Stimulated activated CD8-positive, alpha-beta memory T cell treated with anti-CD3 and anti-CD28 coated beads, Interleukin-12 subunit alpha, Interleukin-12 subunit beta, amount 100 ng/mL, for 1 hour (primary cell): Measurements from ENCODE around the gene PGAP6.
"Not testable (repeated sequence)": the region's sequence is repeated elsewhere in the genome, so short reads cannot be mapped to it uniquely, and the experiment has no call there.

Experiments used
- DNase-seq: peaks from one replicate; pipeline ENCODE4 v3.0.0-alpha.2; 2020; ENCODE audit warnings: low read depth

The PGAP6 gene

DNA sequence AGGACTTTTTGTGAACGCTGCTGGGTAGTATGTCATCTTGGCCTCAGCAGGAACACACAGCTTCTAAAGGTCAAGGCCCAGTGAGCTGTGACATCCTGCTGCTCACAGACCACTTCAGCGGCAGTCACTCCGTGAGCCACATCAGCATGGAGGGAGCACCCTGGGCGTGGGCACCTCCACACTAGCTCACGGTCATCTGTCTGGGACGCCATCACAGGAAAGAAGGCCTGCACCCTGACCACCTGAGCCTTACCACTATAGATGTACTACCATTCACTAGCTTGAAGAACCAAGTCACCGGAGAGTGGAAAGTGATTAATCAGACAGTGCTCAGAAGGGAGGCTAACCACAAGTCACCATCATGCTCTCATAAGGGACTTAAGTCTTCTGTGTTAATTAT lies 32.6 kb downstream of the PGAP6 start:
- DNase-seq: no peak

GRCh38 chr16:348495-348894 lies 33.3 kb downstream of the PGAP6 start:
- not testable (repeated sequence) for DNase-seq

DNA sequence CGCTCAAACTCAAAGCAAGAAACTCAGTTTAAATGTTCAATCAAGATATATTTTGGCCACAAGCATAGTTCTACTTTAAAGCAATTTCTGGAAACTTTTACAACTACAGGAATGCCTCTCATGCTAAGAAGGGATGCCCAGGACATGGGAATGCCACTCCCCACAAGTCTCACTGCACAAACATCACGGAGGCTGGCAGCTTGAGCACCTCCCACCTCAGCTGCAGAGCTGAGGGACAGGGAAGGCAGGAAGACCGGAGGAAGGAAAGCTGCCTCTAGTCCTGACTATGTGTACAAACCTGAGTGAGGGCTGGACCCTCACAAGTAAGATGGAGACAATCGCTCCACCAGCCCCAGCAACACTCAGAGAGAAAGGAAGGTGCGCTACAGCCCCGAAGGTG lies 34.6 kb downstream of the PGAP6 start:
- no peak for DNase-seq

GRCh38 chr16:346587-346986 lies 35.2 kb downstream of the PGAP6 start:
- DNase-seq: no peak

- DNase-seq: no peak
Measured at GRCh38 chr16:345772-346171, 36.0 kb downstream of the PGAP6 start.

- DNase-seq: no peak
Measured at GRCh38 chr16:342455-343213, 39.1 kb downstream of the PGAP6 start.

- not testable (repeated sequence) for DNase-seq
Measured at GRCh38 chr16:341974-342336, 39.8 kb downstream of the PGAP6 start.

- not testable (repeated sequence) for DNase-seq
Measured at GRCh38 chr16:341095-341973, 40.4 kb downstream of the PGAP6 start.

DNA sequence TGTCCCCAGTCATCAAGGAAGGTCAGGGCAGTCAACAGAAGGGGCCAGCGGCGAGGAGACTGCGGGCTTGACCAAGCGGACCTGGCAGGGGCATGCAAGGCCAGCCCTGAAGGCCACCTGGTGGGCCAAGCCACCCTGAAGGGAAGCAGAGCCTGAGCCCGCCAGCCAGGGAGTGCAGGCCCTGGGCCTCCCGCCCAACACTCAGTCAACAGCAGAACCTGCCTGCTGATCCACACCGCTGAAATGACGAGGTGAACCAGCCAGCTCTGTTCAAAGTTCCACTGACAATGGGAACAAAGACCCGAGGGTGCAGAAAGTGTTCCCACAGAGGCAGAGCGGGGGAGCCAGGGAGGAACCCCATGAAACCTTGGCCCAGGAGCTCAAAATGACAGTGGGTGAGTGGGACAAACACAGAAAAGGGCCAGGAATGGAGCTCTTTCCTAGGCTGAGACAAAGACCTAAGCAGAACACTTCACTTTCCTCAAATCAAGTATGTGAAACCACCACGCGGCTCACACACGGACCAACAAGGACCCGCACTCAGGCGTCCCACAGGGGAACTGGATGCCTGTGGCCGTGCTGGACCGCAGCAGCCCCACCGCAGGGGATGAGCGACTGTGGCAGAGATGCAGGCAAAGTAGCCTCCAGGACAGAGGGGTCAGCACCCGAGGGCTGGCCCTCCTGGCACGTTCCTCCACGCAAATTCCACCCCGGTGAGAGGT lies 41.2 kb downstream of the PGAP6 start:
- no peak for DNase-seq

- DNase-seq: no peak
Measured at GRCh38 chr16:339680-340079, 42.1 kb downstream of the PGAP6 start.

GRCh38 chr16:337975-338575 lies 43.7 kb downstream of the PGAP6 start:
- no peak for DNase-seq

DNA sequence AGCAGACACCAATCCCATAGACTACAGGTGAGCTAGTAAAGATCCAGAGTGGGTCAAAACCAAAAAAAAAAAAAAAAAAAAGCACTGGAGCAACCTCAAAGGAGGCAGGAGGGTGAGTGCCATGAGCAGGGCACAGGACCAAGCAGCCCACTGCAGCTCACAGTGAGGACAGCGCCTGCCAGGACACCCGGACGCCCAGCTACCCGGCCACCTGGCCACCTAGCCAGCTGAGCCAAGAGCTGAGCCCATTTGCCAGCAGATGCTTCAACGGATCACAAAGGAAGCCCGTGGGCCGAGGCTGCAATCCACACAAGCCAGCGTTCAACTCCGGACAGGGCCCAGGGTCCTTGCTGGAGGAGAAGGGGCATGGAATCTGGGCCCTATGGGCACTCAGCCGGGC lies 44.3 kb downstream of the PGAP6 start:
- no peak for DNase-seq

DNA sequence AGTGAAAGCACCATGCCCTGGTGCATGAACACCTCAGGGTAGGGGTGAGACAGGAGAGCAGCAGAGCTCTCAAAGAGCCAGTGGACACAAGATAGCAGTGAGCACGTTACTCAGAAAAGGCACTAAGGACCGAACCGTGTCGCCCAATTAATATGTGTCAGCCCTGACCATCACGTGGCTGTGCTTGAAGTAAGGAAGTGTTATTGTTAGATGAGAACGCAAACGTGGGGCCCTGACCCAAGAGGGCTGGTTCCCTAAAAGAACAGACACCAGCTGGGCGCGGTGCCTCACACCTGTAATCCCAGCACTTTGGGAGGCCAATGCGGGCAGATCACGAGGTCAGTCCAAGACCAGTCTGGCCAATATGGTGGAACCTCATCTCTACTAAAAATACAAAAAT lies 45.5 kb downstream of the PGAP6 start:
- DNase-seq: no peak

DNA sequence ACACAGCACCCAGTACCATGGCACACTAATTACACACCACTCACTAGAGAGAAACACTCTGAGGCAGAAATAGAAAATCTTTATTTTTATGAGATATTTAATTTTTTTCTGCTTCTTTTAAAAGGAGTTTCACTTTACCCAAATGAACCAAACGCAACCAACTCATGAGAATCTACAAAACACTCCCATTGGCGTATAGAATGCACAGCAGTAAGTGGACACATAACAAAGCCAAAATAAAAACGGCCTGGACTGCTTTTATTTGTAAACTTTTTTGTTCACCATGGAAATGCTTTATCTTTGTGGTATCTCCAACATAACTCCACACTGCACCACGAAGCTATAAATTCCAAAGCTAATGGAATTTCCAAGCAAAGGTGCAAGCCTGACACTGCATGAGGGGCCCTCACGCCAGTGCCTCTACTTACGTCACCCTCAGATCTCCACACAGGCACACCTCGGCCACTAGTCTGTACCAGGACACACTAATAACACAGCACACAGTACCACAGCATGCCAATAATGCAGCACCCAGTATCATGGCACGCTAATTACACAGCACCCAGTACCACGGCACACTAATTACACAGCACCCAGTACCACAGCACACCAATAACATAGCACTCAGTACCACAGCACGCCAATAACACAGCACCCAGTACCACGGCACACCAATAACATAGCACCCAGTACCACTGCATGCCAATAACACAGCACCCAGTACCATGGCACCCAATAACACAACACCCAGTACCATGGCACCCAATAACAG lies 46.7 kb downstream of the PGAP6 start:
- DNase-seq: not testable (repeated sequence)

- not testable (repeated sequence) for DNase-seq
Measured at GRCh38 chr16:334164-334832, 47.5 kb downstream of the PGAP6 start.

DNA sequence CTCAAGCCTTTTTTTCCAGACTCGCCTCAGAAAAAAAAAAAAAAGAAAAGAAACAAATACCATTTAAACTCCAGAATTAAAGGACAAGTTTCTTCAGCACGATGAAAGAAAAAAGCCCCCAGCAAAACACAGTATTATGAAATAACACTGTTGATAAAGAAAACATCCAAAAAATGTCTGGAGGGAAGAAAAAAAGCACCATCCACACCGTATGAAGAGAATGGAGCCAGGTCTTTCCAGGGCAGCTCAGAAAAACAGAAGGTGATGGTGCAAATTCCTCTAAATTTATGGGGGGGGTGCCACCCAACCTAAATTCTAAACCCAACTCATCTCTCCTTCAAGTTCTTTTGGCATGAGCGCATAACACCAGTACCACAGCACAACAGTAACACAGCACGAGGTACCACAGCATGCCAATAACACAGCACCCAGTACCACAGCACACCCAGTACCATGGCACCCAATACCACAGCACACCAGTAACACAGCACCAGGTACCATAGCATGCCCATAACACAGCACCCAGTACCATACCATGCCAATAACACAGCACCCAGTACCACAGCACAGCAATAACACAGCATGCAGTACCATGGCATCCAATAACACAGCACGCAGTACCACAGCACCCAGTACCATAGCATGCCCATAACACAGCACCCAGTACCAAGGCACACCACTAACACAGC lies 48.2 kb downstream of the PGAP6 start:
- no peak for DNase-seq

DNA sequence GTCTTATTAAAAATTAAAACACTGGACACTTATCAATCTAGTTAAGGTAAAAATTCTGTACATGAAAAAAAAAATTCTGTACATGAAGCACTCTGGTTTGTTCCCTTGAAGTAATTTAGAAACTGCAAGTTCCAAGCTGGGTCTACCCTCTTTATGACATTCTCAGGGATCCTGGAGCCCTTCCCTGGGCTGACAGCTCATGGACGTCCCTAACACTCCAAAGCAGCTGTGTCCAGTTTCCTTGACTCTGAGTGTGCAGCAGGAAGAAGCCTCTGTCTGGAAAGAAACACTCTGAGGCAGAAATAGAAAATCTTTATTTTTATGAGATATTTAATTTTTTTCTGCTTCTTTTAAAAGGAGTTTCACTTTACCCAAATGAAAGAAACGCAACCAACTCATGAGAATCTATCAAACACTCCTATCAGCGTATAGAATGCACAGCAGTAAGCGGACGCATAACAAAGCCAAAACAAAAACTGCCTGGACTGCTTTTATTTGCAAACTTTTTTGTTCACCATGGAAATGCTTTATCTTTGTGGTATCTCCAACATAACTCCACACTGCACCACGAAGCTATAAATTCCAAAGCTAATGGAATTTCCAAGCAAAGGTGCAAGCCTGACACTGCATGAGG lies 50.5 kb downstream of the PGAP6 start:
- DNase-seq: not testable (repeated sequence)

GRCh38 chr16:330741-331140 lies 51.0 kb downstream of the PGAP6 start:
- DNase-seq: no peak

GRCh38 chr16:325375-326145 lies 56.2 kb downstream of the PGAP6 start:
- no peak for DNase-seq
